ENCODE measurements around the gene TPSD1. TPM values are rescaled to one million over a fixed set of nuclear protein-coding genes. Genes with fewer than 3 reads are reported as not detected.

The TPSD1 gene
- total RNA-seq, 1 experiment from 2014 or later = 0.26 TPM

DNA sequence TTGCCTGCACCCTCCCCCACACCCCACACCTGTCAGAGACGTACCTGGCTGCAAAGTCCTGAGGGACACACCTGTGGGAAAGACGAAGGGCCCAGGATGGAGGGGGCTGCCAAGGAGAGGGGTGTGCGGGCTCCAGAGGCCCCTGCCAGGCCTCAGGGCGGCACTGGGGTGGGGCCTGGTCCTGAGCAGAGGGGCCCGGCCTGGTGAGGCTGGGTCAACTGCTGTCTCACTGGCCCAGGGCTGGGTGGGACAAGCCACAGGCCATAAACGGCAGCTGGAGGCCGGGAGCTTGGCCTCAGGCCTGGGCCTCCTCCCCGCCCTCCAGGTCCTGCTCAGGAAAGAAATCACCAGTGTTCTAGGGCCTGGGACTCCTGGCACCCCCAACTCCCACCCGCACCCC lies 31.3 kb upstream of the TPSD1 start:
- intact Hi-C loops (cut with micrococcal nuclease; ENCODE audit: unreplicated experiment) (no loop called here), in situ Hi-C loops (cut with HindIII; ENCODE audit: low pct_unique_long_range_greater_than_20kb, low sequenced_read_pairs) (no loop called here)
- no TSS peak for BruUV-seq (replicated peaks)
- Histone ChIP-seq H3K9me3 (ENCODE audit: control insufficient read depth, insufficient read depth, low read depth, low read length) (no peaks in the 10 kb centered on the region), H3K27ac (ENCODE audit: low read length) (0 out of 2 replicates have a peak overlapping the region, but pooled peaks have one; percentile 17), H3K4me3 (ENCODE audit: low read depth in 2 of 2, low read length in 2 of 2) (no peak overlapping the region), H3K36me3 (ENCODE audit: control insufficient read depth, insufficient read depth, low read length) (no peaks in the 10 kb centered on the region), H3K27me3 (ENCODE audit: control insufficient read depth, insufficient read depth, low read length) (no peaks in the 10 kb centered on the region), H3K4me1 (ENCODE audit: control insufficient read depth, insufficient read depth, low read length) (peaks cover 12% of the 10 kb centered on the region)
- CTCF ChIA-PET = no interaction called here
- TF ChIP-seq SIN3A (IDR thresholded peaks at IDR 0.05; ENCODE audit: borderline replicate concordance, insufficient read depth, low read depth, low read length) (no peak), POLR2AphosphoS5 (IDR thresholded peaks at IDR 0.05; ENCODE audit: low read depth, low read length) (no peak), TCF7L2 (IDR thresholded peaks at IDR 0.05; ENCODE audit: low read depth, low read length) (no peak)
- TF ChIP-seq, protein P1, sequence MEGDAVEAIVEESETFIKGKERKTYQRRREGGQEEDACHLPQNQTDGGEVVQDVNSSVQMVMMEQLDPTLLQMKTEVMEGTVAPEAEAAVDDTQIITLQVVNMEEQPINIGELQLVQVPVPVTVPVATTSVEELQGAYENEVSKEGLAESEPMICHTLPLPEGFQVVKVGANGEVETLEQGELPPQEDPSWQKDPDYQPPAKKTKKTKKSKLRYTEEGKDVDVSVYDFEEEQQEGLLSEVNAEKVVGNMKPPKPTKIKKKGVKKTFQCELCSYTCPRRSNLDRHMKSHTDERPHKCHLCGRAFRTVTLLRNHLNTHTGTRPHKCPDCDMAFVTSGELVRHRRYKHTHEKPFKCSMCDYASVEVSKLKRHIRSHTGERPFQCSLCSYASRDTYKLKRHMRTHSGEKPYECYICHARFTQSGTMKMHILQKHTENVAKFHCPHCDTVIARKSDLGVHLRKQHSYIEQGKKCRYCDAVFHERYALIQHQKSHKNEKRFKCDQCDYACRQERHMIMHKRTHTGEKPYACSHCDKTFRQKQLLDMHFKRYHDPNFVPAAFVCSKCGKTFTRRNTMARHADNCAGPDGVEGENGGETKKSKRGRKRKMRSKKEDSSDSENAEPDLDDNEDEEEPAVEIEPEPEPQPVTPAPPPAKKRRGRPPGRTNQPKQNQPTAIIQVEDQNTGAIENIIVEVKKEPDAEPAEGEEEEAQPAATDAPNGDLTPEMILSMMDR (IDR thresholded peaks at IDR 0.05) = no peak
- TF ChIP-seq, protein P2, sequence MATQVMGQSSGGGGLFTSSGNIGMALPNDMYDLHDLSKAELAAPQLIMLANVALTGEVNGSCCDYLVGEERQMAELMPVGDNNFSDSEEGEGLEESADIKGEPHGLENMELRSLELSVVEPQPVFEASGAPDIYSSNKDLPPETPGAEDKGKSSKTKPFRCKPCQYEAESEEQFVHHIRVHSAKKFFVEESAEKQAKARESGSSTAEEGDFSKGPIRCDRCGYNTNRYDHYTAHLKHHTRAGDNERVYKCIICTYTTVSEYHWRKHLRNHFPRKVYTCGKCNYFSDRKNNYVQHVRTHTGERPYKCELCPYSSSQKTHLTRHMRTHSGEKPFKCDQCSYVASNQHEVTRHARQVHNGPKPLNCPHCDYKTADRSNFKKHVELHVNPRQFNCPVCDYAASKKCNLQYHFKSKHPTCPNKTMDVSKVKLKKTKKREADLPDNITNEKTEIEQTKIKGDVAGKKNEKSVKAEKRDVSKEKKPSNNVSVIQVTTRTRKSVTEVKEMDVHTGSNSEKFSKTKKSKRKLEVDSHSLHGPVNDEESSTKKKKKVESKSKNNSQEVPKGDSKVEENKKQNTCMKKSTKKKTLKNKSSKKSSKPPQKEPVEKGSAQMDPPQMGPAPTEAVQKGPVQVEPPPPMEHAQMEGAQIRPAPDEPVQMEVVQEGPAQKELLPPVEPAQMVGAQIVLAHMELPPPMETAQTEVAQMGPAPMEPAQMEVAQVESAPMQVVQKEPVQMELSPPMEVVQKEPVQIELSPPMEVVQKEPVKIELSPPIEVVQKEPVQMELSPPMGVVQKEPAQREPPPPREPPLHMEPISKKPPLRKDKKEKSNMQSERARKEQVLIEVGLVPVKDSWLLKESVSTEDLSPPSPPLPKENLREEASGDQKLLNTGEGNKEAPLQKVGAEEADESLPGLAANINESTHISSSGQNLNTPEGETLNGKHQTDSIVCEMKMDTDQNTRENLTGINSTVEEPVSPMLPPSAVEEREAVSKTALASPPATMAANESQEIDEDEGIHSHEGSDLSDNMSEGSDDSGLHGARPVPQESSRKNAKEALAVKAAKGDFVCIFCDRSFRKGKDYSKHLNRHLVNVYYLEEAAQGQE (IDR thresholded peaks at IDR 0.05; ENCODE audit: insufficient read depth in 1 of 2, low read depth in 2 of 2, low read length in 1 of 2) = no peak
- 0 out of 2 replicates have a peak, but pooled peaks have one; percentile 8 for ATAC-seq
- no peak for DNase-seq (ENCODE audit: low read depth, low spot score)
- POLR2A ChIA-PET = no interaction called here

DNA sequence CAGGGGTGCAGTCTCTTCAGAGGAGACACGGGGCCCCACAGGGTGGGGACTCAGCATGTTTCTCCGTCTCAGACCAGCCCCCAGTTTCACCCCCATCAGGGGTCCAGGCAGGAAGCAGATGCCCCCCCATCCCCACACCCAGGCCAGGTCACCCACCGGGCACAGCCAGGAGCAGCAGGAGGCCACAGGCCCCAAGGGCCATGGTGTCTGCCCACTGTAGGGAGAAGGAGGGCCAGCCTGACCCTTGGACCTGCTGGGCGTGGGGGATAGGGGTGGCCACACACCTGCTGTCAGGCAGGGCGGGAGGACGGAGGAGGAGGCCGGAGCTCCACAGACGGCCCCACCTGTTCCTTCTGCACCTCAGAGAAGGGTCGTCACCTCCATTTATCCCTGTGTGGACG lies 30.8 kb upstream of the TPSD1 start, which contains the start of gene TPSG1:
Gene TPSG1 (minus strand): TSS at position 218 of the 401 bp plus-strand sequence. CDS start 16 bp downstream, at position 202.
- in situ Hi-C loops (cut with HindIII; ENCODE audit: low pct_unique_long_range_greater_than_20kb, low sequenced_read_pairs) = no loop called here
- H3K9me3 ChIP-seq (ENCODE audit: control insufficient read depth, insufficient read depth, low read depth, low read length) = no peaks in the 10 kb centered on the region
- H3K4me1 ChIP-seq (ENCODE audit: control insufficient read depth, insufficient read depth, low read length) = peaks cover 12% of the 10 kb centered on the region
- intact Hi-C loops (cut with micrococcal nuclease; ENCODE audit: unreplicated experiment) = no loop called here
- H3K27ac ChIP-seq (ENCODE audit: low read length) = peak within 1 kb of the TSS; percentile 84
- no peaks in the 10 kb centered on the region for H3K36me3 ChIP-seq (ENCODE audit: control insufficient read depth, insufficient read depth, low read length)
- ATAC-seq (peak; percentile 17), DNase-seq (ENCODE audit: low read depth, low spot score) (no peak)
- ChIA-PET CTCF (no interaction called here), POLR2A (no interaction called here)
- BruUV-seq (replicated peaks) = no TSS peak
- H3K4me3 ChIP-seq (ENCODE audit: low read depth in 2 of 2, low read length in 2 of 2) = no peak within 1 kb of the TSS
- H3K27me3 ChIP-seq (ENCODE audit: control insufficient read depth, insufficient read depth, low read length) = no peaks in the 10 kb centered on the region
- 0 out of 2 replicates have a peak, but pooled peaks have one; percentile 15 for TF ChIP-seq POLR2AphosphoS5 (IDR thresholded peaks at IDR 0.05; ENCODE audit: low read depth, low read length)
- TF ChIP-seq, protein P2 (IDR thresholded peaks at IDR 0.05; ENCODE audit: insufficient read depth in 1 of 2, low read depth in 2 of 2, low read length in 1 of 2) = no peak

All from Panc1 (cell line).